OCI-LY7 (cell line): ENCODE measurements around the gene FOXP1. TPM values are rescaled to one million over a fixed set of nuclear protein-coding genes. Genes with fewer than 3 reads are reported as not detected.

Source experiments
- BruUV-seq: library from RNA; stranded (reverse); fragments of 400-500 nt; replicated peaks from 2 replicates; lab custom pipeline; 2021; lab: Mats Ljungman, UMichigan
- CTCF ChIA-PET: fragments of 300-600 bp; sonication (Branson Sonifier 250); formaldehyde crosslinking; loops from one replicate; lab custom pipeline; 2022; ENCODE audit warnings: antibody characterized with exemption; ENCODE audit not compliant: unreplicated experiment; lab: Charles Lee
- POLR2A ChIA-PET: fragments of 300-600 bp; sonication (Branson Sonifier 250); formaldehyde crosslinking; loops from one replicate; lab custom pipeline; 2022; ENCODE audit warnings: antibody characterized with exemption; lab: Charles Lee
- DNase-seq: peaks from one replicate; pipeline ENCODE4 v3.0.0-alpha.2; 2015; ENCODE audit warnings: low spot score
- H2AFZ ChIP-seq: fragments of 200-600 bp; sonication (generic), shearing (Covaris generic); 2 replicates; pipeline ENCODE4 v1.6.1; 2014; ENCODE audit warnings: mild to moderate bottlenecking, antibody characterized with exemption, low read length, moderate library complexity
- H3K27ac ChIP-seq: fragments of 200-600 bp; sonication (generic); 2 replicates; pipeline ENCODE4 v1.5.1; 2014; ENCODE audit warnings: mixed run types, low read depth, mild to moderate bottlenecking, moderate library complexity, low read length, inconsistent platforms; ENCODE audit not compliant: poor library complexity, severe bottlenecking
- H3K36me3 ChIP-seq: fragments of 200-600 bp; sonication (generic); 2 replicates; pipeline ENCODE4 v1.6.1; 2014; ENCODE audit warnings: mild to moderate bottlenecking, antibody characterized with exemption, low read length, moderate library complexity, mixed read lengths; ENCODE audit not compliant: insufficient read depth
- H3K4me1 ChIP-seq: fragments of 200-600 bp; sonication (generic); 2 replicates; pipeline ENCODE4 v1.5.1; 2014; ENCODE audit warnings: mild to moderate bottlenecking, low read length; ENCODE audit not compliant: insufficient read depth, poor library complexity, severe bottlenecking
- H3K4me2 ChIP-seq: fragments of 200-600 bp; sonication (generic); 2 replicates; pipeline ENCODE4 v1.6.1; 2014; ENCODE audit warnings: mild to moderate bottlenecking, low read length
- H3K4me3 ChIP-seq: fragments of 200-600 bp; sonication (generic); 2 replicates; pipeline ENCODE4 v1.5.1; 2014; ENCODE audit warnings: mild to moderate bottlenecking, low read depth, low read length; ENCODE audit not compliant: poor library complexity, severe bottlenecking
- H3K79me2 ChIP-seq: fragments of 200-600 bp; sonication (generic); 2 replicates; pipeline ENCODE4 v1.6.1; 2016; ENCODE audit warnings: low read depth, mild to moderate bottlenecking, low read length, moderate library complexity, mixed read lengths; ENCODE audit not compliant: insufficient read depth
- H3K9me2 ChIP-seq: fragments of 200-600 bp; sonication (generic); 2 replicates; pipeline ENCODE4 v1.6.1; 2016; ENCODE audit warnings: mild to moderate bottlenecking, low read length, mixed read lengths; ENCODE audit not compliant: insufficient read depth
- H3K9me3 ChIP-seq: fragments of 200-600 bp; sonication (generic); 2 replicates; pipeline ENCODE4 v1.6.1; 2014; ENCODE audit warnings: mild to moderate bottlenecking, mixed run types, low read length, mixed read lengths
- H4K20me1 ChIP-seq: fragments of 200-600 bp; sonication (generic); 2 replicates; pipeline ENCODE4 v1.6.1; 2014; ENCODE audit warnings: mild to moderate bottlenecking, antibody characterized with exemption, low read length, moderate library complexity, mixed read lengths; ENCODE audit not compliant: insufficient read depth
- EZH2phosphoT487 ChIP-seq: fragments of 200-600 bp; sonication (generic); IDR thresholded peaks from 2 replicates; pipeline ENCODE4 v1.6.1; 2018; ENCODE audit warnings: low read depth, borderline replicate concordance, mild to moderate bottlenecking, mixed run types, antibody characterized with exemption, low read length, moderate library complexity, mixed read lengths
- intact Hi-C: fragments of 100-400 bp; cut with micrococcal nuclease; formaldehyde crosslinking; loops from one replicate; pipeline ENCODE4 v1.10.0; 2022; ENCODE audit not compliant: unreplicated experiment
- total RNA-seq, 2 experiments: library from RNA; depleted of rRNA in 1 of 2; stranded (reverse); fragments of >200 nt in 1 of 2; shearing (Covaris generic) in 1 of 2; gene quantifications; 2 replicates each; pipeline ENCODE4 v1.2.3, GENCODE V29; 2014 to 2022
- TF ChIP-seq, protein P1 (sequence below): fragments of 200-600 bp; sonication (generic); conservative IDR thresholded peaks from 2 replicates; pipeline ENCODE4 v1.5.1; 2014; ENCODE audit warnings: mild to moderate bottlenecking, antibody characterized with exemption, low read length, moderate library complexity, mixed read lengths

The FOXP1 gene
- total RNA-seq, 2 experiments from 2014 or later = 87.3 to 151 TPM

DNA sequence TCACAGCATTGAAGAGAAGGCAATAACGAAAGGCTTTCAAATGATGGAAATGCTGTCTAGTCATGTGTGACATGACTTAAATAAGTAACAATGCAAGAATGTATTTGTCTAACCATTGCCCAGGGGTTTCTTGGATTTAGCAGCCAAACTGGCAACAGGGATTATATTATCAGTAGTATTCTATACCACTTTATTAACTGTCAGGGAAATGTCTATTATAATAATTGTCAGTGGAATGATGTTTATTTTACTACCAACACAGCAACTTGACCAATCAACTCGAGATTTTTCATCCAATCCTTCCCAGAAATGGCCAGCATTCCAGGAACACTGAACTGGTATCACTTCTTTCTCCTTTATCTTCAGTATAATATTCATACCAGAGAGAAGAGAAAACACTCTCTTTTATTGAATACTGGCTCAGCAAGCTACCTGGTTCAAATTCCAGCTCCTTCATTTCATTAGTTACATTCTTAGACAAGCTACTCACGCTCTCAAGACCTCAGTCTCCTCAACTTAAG, 66.2 kb downstream of the FOXP1 start:
- Histone ChIP-seq H2AFZ (no peak overlapping the region), H3K27ac (no peak overlapping the region), H3K79me2 (peaks cover 39% of the 10 kb centered on the region; the same call in 1 of the 2 replicates), H4K20me1 (no peaks in the 10 kb centered on the region), H3K36me3 (peaks cover 48% of the 10 kb centered on the region), H3K9me3 (0 out of 2 replicates have a peak, but pooled peaks cover 8% of the 10 kb centered on the region), H3K4me2 (no peak overlapping the region), H3K4me1 (peaks cover 32% of the 10 kb centered on the region), H3K9me2 (no peaks in the 10 kb centered on the region), H3K4me3 (no peak overlapping the region)
- DNase-seq = no peak
- CTCF ChIA-PET = no interaction called here
- POLR2A ChIA-PET = interaction anchor here (0.8 to 1.2 kb wide), 3 partner anchors 9 to 285 kb away, joined by 3 read pairs; no protein-coding TSS in a partner anchor
- intact Hi-C loops = loop anchor here (10.0 kb wide), 2 partner anchors 137 to 273 kb away; no protein-coding TSS in a partner anchor
- BruUV-seq = no TSS peak
- TF ChIP-seq EZH2phosphoT487 = no peak
- TF ChIP-seq, protein P1, sequence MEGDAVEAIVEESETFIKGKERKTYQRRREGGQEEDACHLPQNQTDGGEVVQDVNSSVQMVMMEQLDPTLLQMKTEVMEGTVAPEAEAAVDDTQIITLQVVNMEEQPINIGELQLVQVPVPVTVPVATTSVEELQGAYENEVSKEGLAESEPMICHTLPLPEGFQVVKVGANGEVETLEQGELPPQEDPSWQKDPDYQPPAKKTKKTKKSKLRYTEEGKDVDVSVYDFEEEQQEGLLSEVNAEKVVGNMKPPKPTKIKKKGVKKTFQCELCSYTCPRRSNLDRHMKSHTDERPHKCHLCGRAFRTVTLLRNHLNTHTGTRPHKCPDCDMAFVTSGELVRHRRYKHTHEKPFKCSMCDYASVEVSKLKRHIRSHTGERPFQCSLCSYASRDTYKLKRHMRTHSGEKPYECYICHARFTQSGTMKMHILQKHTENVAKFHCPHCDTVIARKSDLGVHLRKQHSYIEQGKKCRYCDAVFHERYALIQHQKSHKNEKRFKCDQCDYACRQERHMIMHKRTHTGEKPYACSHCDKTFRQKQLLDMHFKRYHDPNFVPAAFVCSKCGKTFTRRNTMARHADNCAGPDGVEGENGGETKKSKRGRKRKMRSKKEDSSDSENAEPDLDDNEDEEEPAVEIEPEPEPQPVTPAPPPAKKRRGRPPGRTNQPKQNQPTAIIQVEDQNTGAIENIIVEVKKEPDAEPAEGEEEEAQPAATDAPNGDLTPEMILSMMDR = no peak

DNA sequence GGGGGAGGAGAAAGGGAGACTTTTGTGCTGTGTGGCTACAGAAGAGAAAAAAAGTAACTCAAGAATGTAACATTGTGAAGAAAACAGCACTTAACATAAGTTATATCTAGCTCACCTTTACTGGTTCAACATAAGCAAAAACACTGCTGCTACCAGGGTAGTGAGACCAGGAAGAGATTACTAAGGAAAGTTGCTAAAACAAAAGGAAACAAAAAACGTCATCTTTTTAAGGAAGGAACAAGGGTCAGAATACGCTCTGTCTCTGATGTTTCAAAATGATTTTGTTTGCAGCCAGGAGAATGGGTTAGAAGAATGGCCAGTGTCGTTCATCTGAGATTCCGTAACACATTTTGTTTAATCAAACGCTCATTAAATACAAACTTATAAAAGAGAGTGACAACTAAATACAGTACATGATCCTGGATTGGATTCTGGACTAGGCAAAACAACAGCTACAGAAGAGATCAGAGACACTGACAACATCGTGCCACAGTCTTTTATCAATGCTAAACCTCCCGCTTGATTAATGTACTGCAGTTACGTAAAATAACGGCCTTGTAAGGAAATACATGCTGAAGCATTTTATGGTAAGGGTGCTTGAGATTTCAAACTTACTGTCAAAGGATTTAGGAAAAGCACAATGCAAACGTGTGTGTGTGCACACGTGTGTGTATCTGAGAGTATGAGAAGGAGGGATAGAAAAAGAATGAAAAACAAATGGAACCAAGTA, 67.7 kb downstream of the FOXP1 start:
- intact Hi-C loops = loop anchor here (10.0 kb wide), 2 partner anchors 139 to 271 kb away; no protein-coding TSS in a partner anchor
- ChIA-PET CTCF (no interaction called here), POLR2A (interaction anchor here (0.8 to 1.5 kb wide), 2 partner anchors 48 to 585 kb away, joined by 3 to 5 read pairs; no protein-coding TSS in a partner anchor)
- H3K9me3 ChIP-seq = 0 out of 2 replicates have a peak, but pooled peaks cover 8% of the 10 kb centered on the region
- BruUV-seq = no TSS peak
- peaks cover 43% of the 10 kb centered on the region for H3K4me1 ChIP-seq
- H3K4me2 ChIP-seq = no peak overlapping the region
- peaks cover 3% of the 10 kb centered on the region; the same call in 1 of the 2 replicates for H4K20me1 ChIP-seq
- no peak for TF ChIP-seq EZH2phosphoT487
- peaks cover 41% of the 10 kb centered on the region for H3K36me3 ChIP-seq
- peaks cover 55% of the 10 kb centered on the region for H3K79me2 ChIP-seq
- H3K27ac ChIP-seq = no peak overlapping the region
- H3K9me2 ChIP-seq = no peaks in the 10 kb centered on the region
- H2AFZ ChIP-seq = no peak overlapping the region
- H3K4me3 ChIP-seq = no peak overlapping the region
- no peak for DNase-seq

DNA sequence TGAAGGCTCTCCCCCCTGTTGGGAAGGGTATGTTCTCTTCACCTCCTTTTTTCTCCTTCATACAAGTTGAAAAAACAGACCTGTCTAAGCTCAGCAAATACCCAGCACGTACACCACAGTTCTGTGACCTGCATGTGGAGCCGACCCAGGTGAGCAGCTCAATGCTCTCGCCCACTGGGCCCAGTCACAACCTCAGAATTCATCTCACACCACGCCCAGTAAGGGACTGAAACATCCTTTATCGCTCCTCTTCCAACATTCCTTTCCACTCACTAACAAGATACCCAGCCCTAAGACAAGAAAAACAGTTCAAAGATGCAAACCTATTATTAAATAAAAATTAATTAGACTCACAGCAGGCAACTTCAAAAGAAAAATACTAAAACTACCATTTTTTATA, 68.9 kb downstream of the FOXP1 start:
- Histone ChIP-seq H4K20me1 (peaks cover 3% of the 10 kb centered on the region; the same call in 1 of the 2 replicates), H3K36me3 (peaks cover 36% of the 10 kb centered on the region), H2AFZ (no peak overlapping the region), H3K27ac (no peak overlapping the region), H3K4me1 (peaks cover 43% of the 10 kb centered on the region), H3K4me2 (no peak overlapping the region), H3K9me2 (no peaks in the 10 kb centered on the region), H3K9me3 (0 out of 2 replicates have a peak, but pooled peaks cover 8% of the 10 kb centered on the region), H3K4me3 (no peak overlapping the region), H3K79me2 (peaks cover 58% of the 10 kb centered on the region)
- ChIA-PET CTCF (no interaction called here), POLR2A (interaction anchor here (0.7 kb wide), 2 partner anchors 62 to 567 kb away, joined by 3 to 5 read pairs; no protein-coding TSS in a partner anchor)
- TF ChIP-seq, protein P1 = no peak
- TF ChIP-seq EZH2phosphoT487 = no peak
- intact Hi-C loops = loop anchor here (5.0 to 10.0 kb wide), 6 partner anchors 122 to 507 kb away; no protein-coding TSS in a partner anchor
- DNase-seq = no peak
- BruUV-seq = no TSS peak
